Neuronal stem cell (in vitro differentiated cells): ENCODE measurements around the gene ZNF454.

Experiments used
- DNase-seq: peaks from one replicate; pipeline ENCODE4 v3.0.0-alpha.2; 2013; ENCODE audit warnings: low spot score
- H2AFZ ChIP-seq: one replicate; pipeline ENCODE4 v1.6.1; 2013; ENCODE audit warnings: mild to moderate bottlenecking, low read length, inconsistent platforms
- H2AK5ac ChIP-seq: 2 replicates; pipeline ENCODE4 v1.6.1; 2013; ENCODE audit warnings: low read depth, mild to moderate bottlenecking, inconsistent platforms, low read length, moderate library complexity, mixed read lengths
- H2BK120ac ChIP-seq: 2 replicates; pipeline ENCODE4 v1.6.1; 2013; ENCODE audit warnings: low read depth, mild to moderate bottlenecking, inconsistent platforms, low read length, moderate library complexity, mixed read lengths
- H2BK12ac ChIP-seq: one replicate; pipeline ENCODE4 v1.6.1; 2013; ENCODE audit warnings: low read length, inconsistent platforms
- H2BK15ac ChIP-seq: 2 replicates; pipeline ENCODE4 v1.6.1; 2013; ENCODE audit warnings: mild to moderate bottlenecking, low read length, inconsistent platforms, mixed read lengths
- H2BK5ac ChIP-seq: one replicate; pipeline ENCODE4 v1.6.1; 2013; ENCODE audit warnings: inconsistent platforms, mild to moderate bottlenecking, low read length, moderate library complexity
- H3K14ac ChIP-seq: one replicate; pipeline ENCODE4 v1.6.1; 2013; ENCODE audit warnings: low read length, inconsistent platforms
- H3K18ac ChIP-seq: 2 replicates; pipeline ENCODE4 v1.6.1; 2013; ENCODE audit warnings: low read length, inconsistent platforms
- H3K23ac ChIP-seq: 2 replicates; pipeline ENCODE4 v1.6.1; 2013; ENCODE audit warnings: low read depth, mild to moderate bottlenecking, mixed read lengths, low read length, inconsistent platforms; ENCODE audit not compliant: poor library complexity
- H3K27ac ChIP-seq: replicated peaks from 3 replicates; pipeline ENCODE4 v1.5.1; 2013; ENCODE audit warnings: low read length, inconsistent platforms
- H3K27me3 ChIP-seq, 3 experiments: 2 replicates each; pipeline ENCODE4 v1.6.1; 2013; ENCODE audit warnings: low read length in 3 of 3, mild to moderate bottlenecking in 2 of 3, inconsistent platforms in 1 of 3, low read depth in 1 of 3, mixed read lengths in 1 of 3, moderate library complexity in 1 of 3; ENCODE audit not compliant: control insufficient read depth in 3 of 3, insufficient read depth in 3 of 3
- H3K36me3 ChIP-seq, 2 donors: replicated peaks in 1 of 2; 2 replicates each; pipeline ENCODE4 v1.6.1; 2013; ENCODE audit warnings: low read length in 2 of 2; ENCODE audit not compliant: control insufficient read depth in 2 of 2, insufficient read depth in 2 of 2
- H3K4ac ChIP-seq: 2 replicates; pipeline ENCODE4 v1.6.1; 2013; ENCODE audit warnings: inconsistent platforms, mild to moderate bottlenecking, low read length, moderate library complexity
- H3K4me1 ChIP-seq, 2 donors: 1 replicate in 1 of 2; 2 replicates in 1 of 2; pipeline ENCODE4 v1.6.1; 2013; ENCODE audit warnings: low read length in 2 of 2, low read depth in 1 of 2; ENCODE audit not compliant: control insufficient read depth in 2 of 2, insufficient read depth in 1 of 2
- H3K4me2 ChIP-seq: one replicate; pipeline ENCODE4 v1.6.1; 2013; ENCODE audit warnings: mild to moderate bottlenecking, low read length, inconsistent platforms; ENCODE audit not compliant: insufficient read depth, poor library complexity, severe bottlenecking
- H3K4me3 ChIP-seq, 2 donors: 2 replicates each; pipeline ENCODE4 v1.5.1; 2013; ENCODE audit warnings: low read length in 2 of 2, mild to moderate bottlenecking in 2 of 2, inconsistent platforms in 1 of 2, moderate library complexity in 1 of 2
- H3K79me1 ChIP-seq: one replicate; pipeline ENCODE4 v1.6.1; 2013; ENCODE audit warnings: low read depth, mild to moderate bottlenecking, inconsistent platforms, low read length, moderate library complexity
- H3K9ac ChIP-seq: one replicate; pipeline ENCODE4 v1.6.1; 2013; ENCODE audit warnings: mild to moderate bottlenecking, low read depth, low read length, inconsistent platforms; ENCODE audit not compliant: poor library complexity
- H3K9me3 ChIP-seq, 2 donors: replicated peaks in 1 of 2; 2 replicates each; pipeline versions ENCODE3 to v1.6.1; 2013; ENCODE audit warnings: low read length in 2 of 2, mild to moderate bottlenecking in 2 of 2, inconsistent platforms in 1 of 2, low read depth in 1 of 2, mixed read lengths in 1 of 2, moderate library complexity in 1 of 2; ENCODE audit not compliant: control insufficient read depth in 2 of 2, insufficient read depth in 1 of 2
- H4K8ac ChIP-seq: one replicate; pipeline ENCODE4 v1.6.1; 2013; ENCODE audit warnings: low read depth, mild to moderate bottlenecking, inconsistent platforms, low read length, moderate library complexity
- H4K91ac ChIP-seq: one replicate; pipeline ENCODE4 v1.6.1; 2013; ENCODE audit warnings: low read length, low read depth, mild to moderate bottlenecking, inconsistent platforms; ENCODE audit not compliant: poor library complexity
- WGBS, 2 donors: extraction: QIAGEN DNeasy Blood & Tissue Kit; methylation state at CpG; one replicate each; pipeline ENCODE4 v1.1.7; 2013; ENCODE audit warnings: missing lambda C conversion rate in 2 of 2, mixed read lengths in 1 of 2; ENCODE audit not compliant: insufficient read length in 2 of 2, insufficient replicate concordance in 1 of 2; ENCODE audit errors: extremely low coverage in 2 of 2; 5-methylcytosine and 5-hydroxymethylcytosine counted together

Gene ZNF454

GRCh38 chr5:178902849-178903248, 38.1 kb upstream of the ZNF454 start:
- Histone ChIP-seq H2BK5ac (no peak overlapping the region), H3K79me1 (no peaks in the 10 kb centered on the region), H3K4me3 (no peak overlapping the region), H3K18ac (no peak overlapping the region), H3K14ac (no peak overlapping the region), H2AK5ac (no peak overlapping the region), H3K9ac (no peak overlapping the region), H2AFZ (no peak overlapping the region), H3K4me1 (no peaks in the 10 kb centered on the region), H3K4me2 (no peak overlapping the region), H3K27me3 (no peaks in the 10 kb centered on the region), H3K9me3 (peaks cover 14 to 21% of the 10 kb centered on the region in 2 donors), H4K91ac (no peak overlapping the region), H2BK120ac (no peak overlapping the region), H2BK15ac (no peak overlapping the region), H3K4ac (no peak overlapping the region), H2BK12ac (no peak overlapping the region), H3K27ac (no peak overlapping the region), H3K36me3 (peaks cover 0 to 3% of the 10 kb centered on the region in 2 donors), H3K23ac (no peak overlapping the region), H4K8ac (no peak overlapping the region)
- no CpG with 5 or more reads among the region's 3 CpGs for WGBS, 2 donors
- no peak for DNase-seq

- H2BK120ac ChIP-seq: no peak overlapping the region
- H2BK15ac ChIP-seq: no peak overlapping the region
- no peak overlapping the region for H3K23ac ChIP-seq
- H3K9me3 ChIP-seq: peaks cover 56 to 91% of the 10 kb centered on the region in 2 donors
- no peak overlapping the region for H3K4me3 ChIP-seq
- H4K8ac ChIP-seq: no peak overlapping the region
- no peak overlapping the region for H2AFZ ChIP-seq
- H2AK5ac ChIP-seq: no peak overlapping the region
- H3K4me2 ChIP-seq: no peak overlapping the region
- H3K4me1 ChIP-seq: no peaks in the 10 kb centered on the region
- no peaks in the 10 kb centered on the region for H3K79me1 ChIP-seq
- H4K91ac ChIP-seq: no peak overlapping the region
- H3K27ac ChIP-seq: no peak overlapping the region
- no peak for DNase-seq
- no peaks in the 10 kb centered on the region for H3K36me3 ChIP-seq
- WGBS, 2 donors: no CpG with 5 or more reads among the region's 11 CpGs
- H3K18ac ChIP-seq: no peak overlapping the region
- H3K27me3 ChIP-seq: peaks cover 0 to 3% (median 0%) of the 10 kb centered on the region in 3 experiments
- no peak overlapping the region for H3K9ac ChIP-seq
- H3K14ac ChIP-seq: no peak overlapping the region
- H3K4ac ChIP-seq: no peak overlapping the region
- no peak overlapping the region for H2BK12ac ChIP-seq
- no peak overlapping the region for H2BK5ac ChIP-seq
Measured at GRCh38 chr5:178931846-178932760, 8.9 kb upstream of the ZNF454 start.

DNA sequence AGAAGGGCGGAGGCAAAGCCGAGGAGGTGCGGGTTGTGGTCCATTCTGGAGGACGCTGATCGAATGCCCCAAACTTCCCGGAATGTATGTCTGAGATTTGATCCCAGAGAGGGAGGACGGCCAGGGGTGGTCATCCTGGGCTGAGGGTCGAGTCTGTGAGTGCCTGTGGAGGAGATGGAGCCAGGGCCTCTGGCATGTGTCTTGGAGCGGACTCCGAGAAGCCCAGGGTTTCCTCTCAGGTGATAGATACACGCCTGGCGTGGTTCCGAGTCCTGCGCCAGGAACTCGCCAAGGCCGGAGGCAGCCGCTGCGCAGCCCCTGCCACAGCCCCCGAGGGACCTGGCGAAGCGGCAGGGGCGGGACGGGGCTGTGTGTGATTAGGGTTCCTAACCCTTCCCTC, 363 bp downstream of the ZNF454 start:
- H3K27me3 ChIP-seq: peaks cover 0 to 3% (median 0%) of the 10 kb centered on the region in 3 experiments
- peaks cover 13 to 16% of the 10 kb centered on the region in 2 donors for H3K36me3 ChIP-seq
- no peak overlapping the region for H4K91ac ChIP-seq
- H3K27ac ChIP-seq: peak overlapping the region; percentile 30
- H3K79me1 ChIP-seq: no peaks in the 10 kb centered on the region
- H3K9me3 ChIP-seq: peaks cover 67 to 87% of the 10 kb centered on the region in 2 donors
- H3K4ac ChIP-seq: no peak overlapping the region
- H3K9ac ChIP-seq: peak overlapping the region; percentile 91
- DNase-seq: no peak
- H2BK120ac ChIP-seq: no peak overlapping the region
- H3K18ac ChIP-seq: peak overlapping the region; percentile 95
- peak overlapping the region; percentile 87 to 88 for H3K4me3 ChIP-seq
- H2BK5ac ChIP-seq: no peak overlapping the region
- no CpG with 5 or more reads among the region's 23 CpGs for WGBS, 2 donors
- no peaks in the 10 kb centered on the region for H3K4me1 ChIP-seq
- no peak overlapping the region for H2BK15ac ChIP-seq
- peak overlapping the region; percentile 91 for H3K14ac ChIP-seq
- no peak overlapping the region for H4K8ac ChIP-seq
- no peak overlapping the region for H2BK12ac ChIP-seq
- H3K4me2 ChIP-seq: peak overlapping the region; percentile 62
- H3K23ac ChIP-seq: peak overlapping the region; percentile 38
- H2AFZ ChIP-seq: peak overlapping the region; percentile 99
- H2AK5ac ChIP-seq: no peak overlapping the region

GRCh38 chr5:178965465-178966055, 24.6 kb downstream of the ZNF454 start:
- Histone ChIP-seq H3K9me3 (peaks cover 56 to 88% of the 10 kb centered on the region in 2 donors), H3K4ac (no peak overlapping the region)
- WGBS, 2 donors: no CpG with 5 or more reads among the region's 5 CpGs

More at GRCh38 chr5:178965465-178966055, 24.6 kb downstream of the ZNF454 start:
- Histone ChIP-seq H2BK12ac (no peak overlapping the region), H2AFZ (no peak overlapping the region), H3K14ac (no peak overlapping the region), H3K36me3 (peaks cover 5 to 21% of the 10 kb centered on the region in 2 donors), H3K4me2 (no peak overlapping the region), H3K9ac (no peak overlapping the region), H3K23ac (no peak overlapping the region), H2BK15ac (no peak overlapping the region), H4K91ac (no peak overlapping the region), H2BK5ac (no peak overlapping the region), H3K4me1 (no peaks in the 10 kb centered on the region), H2AK5ac (no peak overlapping the region), H3K4me3 (no peak overlapping the region), H3K27me3 (no peaks in the 10 kb centered on the region), H3K18ac (no peak overlapping the region), H2BK120ac (no peak overlapping the region), H4K8ac (no peak overlapping the region), H3K79me1 (no peaks in the 10 kb centered on the region), H3K27ac (no peak overlapping the region)
- DNase-seq: no peak
